Measurements from ENCODE around the gene MTHFD2. TPM values are rescaled to one million over a fixed set of nuclear protein-coding genes. Genes with fewer than 3 reads are reported as not detected.

MTHFD2 gene
- total RNA-seq, 1 donor from 2014 or later = 73.5 TPM

DNA sequence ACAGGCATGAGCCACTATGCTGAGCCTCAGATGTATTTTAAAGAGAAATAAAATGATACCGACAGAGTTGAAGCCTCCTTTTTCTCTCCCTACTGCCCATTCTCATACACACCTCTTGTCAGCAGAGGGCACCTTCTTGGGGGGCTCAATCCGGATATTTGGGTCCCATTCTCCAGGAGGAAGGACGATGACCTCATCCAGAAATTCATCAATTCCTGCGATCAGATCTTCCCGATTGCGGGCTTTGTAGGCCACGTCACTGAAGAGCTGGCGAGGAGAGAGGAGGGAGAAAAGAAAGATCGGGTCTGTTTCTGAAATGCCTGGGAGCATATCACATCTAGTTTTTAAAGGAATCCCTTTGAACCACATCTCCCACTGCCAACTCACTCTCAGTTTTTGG, 54.4 kb downstream of the MTHFD2 start:
- Mint-ChIP-seq H3K4me1 (ENCODE audit: unreplicated experiment) (no peaks in the 10 kb centered on the region), H3K9me3 (no peaks in the 10 kb centered on the region), H3K27ac (no peak overlapping the region), H3K27me3 (no peaks in the 10 kb centered on the region), H3K4me3 (no peak overlapping the region), H3K36me3 (no peaks in the 10 kb centered on the region)
- DNase-seq (ENCODE audit: extremely low spot score, unreplicated experiment) = no peak
- TF ChIP-seq, protein P1, sequence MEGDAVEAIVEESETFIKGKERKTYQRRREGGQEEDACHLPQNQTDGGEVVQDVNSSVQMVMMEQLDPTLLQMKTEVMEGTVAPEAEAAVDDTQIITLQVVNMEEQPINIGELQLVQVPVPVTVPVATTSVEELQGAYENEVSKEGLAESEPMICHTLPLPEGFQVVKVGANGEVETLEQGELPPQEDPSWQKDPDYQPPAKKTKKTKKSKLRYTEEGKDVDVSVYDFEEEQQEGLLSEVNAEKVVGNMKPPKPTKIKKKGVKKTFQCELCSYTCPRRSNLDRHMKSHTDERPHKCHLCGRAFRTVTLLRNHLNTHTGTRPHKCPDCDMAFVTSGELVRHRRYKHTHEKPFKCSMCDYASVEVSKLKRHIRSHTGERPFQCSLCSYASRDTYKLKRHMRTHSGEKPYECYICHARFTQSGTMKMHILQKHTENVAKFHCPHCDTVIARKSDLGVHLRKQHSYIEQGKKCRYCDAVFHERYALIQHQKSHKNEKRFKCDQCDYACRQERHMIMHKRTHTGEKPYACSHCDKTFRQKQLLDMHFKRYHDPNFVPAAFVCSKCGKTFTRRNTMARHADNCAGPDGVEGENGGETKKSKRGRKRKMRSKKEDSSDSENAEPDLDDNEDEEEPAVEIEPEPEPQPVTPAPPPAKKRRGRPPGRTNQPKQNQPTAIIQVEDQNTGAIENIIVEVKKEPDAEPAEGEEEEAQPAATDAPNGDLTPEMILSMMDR (conservative IDR thresholded peaks at IDR 0.05) = no peak

DNA sequence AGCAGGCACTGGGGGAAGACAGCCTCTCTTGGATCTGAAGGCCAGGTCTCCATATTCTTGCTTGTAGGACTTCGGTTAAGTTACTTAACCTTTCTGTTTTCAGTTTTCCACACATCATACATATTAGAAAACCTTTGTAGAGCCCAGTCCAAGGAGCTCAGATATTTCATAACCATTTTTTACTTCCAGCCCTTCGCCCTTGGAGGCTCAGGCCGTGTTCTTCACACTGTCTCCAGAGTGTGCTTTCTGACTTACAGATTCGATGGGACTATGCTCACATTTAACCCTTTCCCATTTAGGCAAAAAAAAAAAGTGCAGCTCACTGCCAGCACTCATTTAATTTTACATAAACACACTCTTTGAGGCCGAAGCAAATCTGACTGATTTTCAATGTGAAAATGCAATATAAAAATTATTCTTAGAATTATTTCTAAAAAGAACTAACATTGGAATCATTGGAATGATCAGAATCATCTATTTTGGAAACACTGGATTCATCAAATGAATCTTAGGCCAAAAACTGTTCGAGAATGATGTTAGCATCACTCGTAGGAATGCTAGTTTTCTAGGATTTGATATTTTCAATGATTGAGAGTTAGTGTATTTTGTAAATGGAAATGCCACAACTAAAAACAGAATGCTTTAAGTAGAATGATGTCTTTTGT, 55.0 kb downstream of the MTHFD2 start:
- Mint-ChIP-seq H3K27ac (no peak overlapping the region), H3K36me3 (no peaks in the 10 kb centered on the region), H3K9me3 (no peaks in the 10 kb centered on the region), H3K27me3 (no peaks in the 10 kb centered on the region), H3K4me3 (no peak overlapping the region), H3K4me1 (ENCODE audit: unreplicated experiment) (no peaks in the 10 kb centered on the region)
- DNase-seq (ENCODE audit: extremely low spot score, unreplicated experiment) = no peak
- TF ChIP-seq, protein P1 (conservative IDR thresholded peaks at IDR 0.05) = no peak

DNA sequence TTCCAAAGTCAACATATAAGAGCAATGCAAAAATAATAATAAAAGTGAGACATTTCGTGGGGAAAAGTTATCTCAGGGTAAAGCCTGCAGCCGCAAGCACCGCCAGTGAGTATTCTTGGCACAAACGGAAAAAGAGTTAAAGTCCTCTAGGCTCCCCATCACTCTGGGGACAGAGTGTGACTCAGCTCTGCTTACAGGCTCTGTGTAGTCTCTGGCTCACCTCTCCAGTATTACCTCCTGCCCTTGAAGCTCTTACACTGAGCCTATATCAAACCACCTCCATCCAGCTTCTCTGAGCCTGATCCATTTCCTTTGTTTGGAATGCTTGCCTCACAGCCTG, 55.5 kb downstream of the MTHFD2 start:
- Mint-ChIP-seq H3K27ac (no peak overlapping the region), H3K36me3 (no peaks in the 10 kb centered on the region), H3K4me1 (ENCODE audit: unreplicated experiment) (no peaks in the 10 kb centered on the region), H3K27me3 (no peaks in the 10 kb centered on the region), H3K9me3 (no peaks in the 10 kb centered on the region), H3K4me3 (no peak overlapping the region)
- DNase-seq (ENCODE audit: extremely low spot score, unreplicated experiment) = no peak
- TF ChIP-seq, protein P1 (conservative IDR thresholded peaks at IDR 0.05) = no peak

DNA sequence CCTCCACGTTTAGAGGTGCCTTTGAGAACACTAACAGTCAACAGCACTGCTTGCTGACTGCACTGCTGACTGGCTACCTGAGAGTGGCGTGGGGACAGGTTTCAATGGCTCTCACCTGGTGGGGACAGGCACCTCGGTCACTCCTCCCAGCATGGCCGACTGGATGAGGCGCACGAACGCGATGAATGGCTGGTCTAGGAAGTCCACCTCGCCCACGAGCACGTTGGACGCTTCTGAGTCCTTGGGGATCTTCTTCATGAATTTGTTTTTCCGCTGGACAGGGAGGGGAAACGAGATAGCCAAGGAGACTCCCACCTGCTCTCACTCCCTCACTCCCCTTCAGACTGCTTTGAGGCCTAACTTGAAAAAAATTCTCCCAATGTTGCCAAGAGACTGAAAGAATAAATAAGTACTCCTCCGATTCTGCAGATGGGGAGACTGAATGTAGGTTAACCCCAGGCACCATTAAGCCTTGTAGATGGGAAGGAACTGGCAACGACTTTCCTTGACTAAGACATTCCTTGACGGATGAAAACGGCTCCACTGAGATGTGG, 57.3 kb downstream of the MTHFD2 start:
- no peak overlapping the region for H3K27ac Mint-ChIP-seq
- H3K4me1 Mint-ChIP-seq (ENCODE audit: unreplicated experiment) = peaks cover 5% of the 10 kb centered on the region

DNA sequence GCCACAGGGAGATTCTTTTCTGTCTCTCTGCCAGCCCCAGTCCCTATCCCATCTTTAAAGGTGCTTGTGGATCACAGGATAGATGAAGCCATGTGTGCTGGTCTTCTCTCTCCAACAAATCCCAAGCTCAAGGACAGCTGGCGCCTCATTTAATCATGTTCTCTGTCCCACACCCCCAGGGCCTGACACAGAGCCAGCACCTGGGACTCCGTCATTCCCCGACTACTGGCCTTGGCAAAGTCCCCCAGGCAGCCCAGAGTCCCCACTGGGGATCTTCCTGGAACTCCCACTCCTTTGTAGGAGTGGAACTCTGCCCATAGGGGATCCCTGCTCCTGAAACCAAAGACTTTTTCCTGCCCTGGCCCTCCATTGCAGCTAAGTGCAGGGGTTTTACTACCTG, 60.8 kb downstream of the MTHFD2 start:
- DNase-seq (ENCODE audit: extremely low spot score, unreplicated experiment) = no peak
- H3K27me3 Mint-ChIP-seq = no peaks in the 10 kb centered on the region
- TF ChIP-seq, protein P1 (conservative IDR thresholded peaks at IDR 0.05) = no peak
- no peaks in the 10 kb centered on the region for H3K36me3 Mint-ChIP-seq
- H3K4me1 Mint-ChIP-seq (ENCODE audit: unreplicated experiment) = peaks cover 17% of the 10 kb centered on the region
- no peak overlapping the region for H3K27ac Mint-ChIP-seq
- H3K9me3 Mint-ChIP-seq = no peaks in the 10 kb centered on the region
- no peak overlapping the region for H3K4me3 Mint-ChIP-seq

More for the DNA sequence above, 57.3 kb downstream of the MTHFD2 start:
- no peak overlapping the region for H3K4me3 Mint-ChIP-seq
- H3K9me3 Mint-ChIP-seq = no peaks in the 10 kb centered on the region
- no peaks in the 10 kb centered on the region for H3K36me3 Mint-ChIP-seq
- no peak for DNase-seq (ENCODE audit: extremely low spot score, unreplicated experiment)
- no peaks in the 10 kb centered on the region for H3K27me3 Mint-ChIP-seq
- TF ChIP-seq, protein P1 (conservative IDR thresholded peaks at IDR 0.05) = no peak

Data from type B pancreatic cell (in vitro differentiated cells).